ENCODE measurements around the gene IMMT.
A peak's percentile ranks its signal among the peaks of the same experiment; 100 is the strongest.

Gene IMMT

DNA sequence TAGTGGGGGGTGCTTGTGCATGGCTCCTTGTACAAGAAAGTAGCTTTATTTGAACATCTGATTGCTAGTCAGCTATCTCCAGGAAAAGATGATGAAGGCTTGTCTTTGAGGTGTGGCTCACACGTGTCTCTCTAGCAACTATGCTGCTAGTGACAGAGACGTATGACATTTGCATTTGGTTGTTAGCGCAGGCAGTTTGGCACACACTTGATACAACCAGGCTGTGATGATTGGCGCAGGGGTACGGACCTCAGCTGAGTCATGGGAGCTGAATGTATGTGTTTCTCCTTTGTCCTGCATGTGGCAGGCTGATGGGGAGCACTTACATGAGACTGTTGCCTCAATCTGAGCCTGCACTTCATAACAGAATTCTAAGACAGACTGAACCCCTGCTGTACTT is 59.6 kb downstream of the IMMT start:
- TF ChIP-seq, protein P1, sequence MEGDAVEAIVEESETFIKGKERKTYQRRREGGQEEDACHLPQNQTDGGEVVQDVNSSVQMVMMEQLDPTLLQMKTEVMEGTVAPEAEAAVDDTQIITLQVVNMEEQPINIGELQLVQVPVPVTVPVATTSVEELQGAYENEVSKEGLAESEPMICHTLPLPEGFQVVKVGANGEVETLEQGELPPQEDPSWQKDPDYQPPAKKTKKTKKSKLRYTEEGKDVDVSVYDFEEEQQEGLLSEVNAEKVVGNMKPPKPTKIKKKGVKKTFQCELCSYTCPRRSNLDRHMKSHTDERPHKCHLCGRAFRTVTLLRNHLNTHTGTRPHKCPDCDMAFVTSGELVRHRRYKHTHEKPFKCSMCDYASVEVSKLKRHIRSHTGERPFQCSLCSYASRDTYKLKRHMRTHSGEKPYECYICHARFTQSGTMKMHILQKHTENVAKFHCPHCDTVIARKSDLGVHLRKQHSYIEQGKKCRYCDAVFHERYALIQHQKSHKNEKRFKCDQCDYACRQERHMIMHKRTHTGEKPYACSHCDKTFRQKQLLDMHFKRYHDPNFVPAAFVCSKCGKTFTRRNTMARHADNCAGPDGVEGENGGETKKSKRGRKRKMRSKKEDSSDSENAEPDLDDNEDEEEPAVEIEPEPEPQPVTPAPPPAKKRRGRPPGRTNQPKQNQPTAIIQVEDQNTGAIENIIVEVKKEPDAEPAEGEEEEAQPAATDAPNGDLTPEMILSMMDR (conservative IDR thresholded peaks at IDR 0.05; ENCODE audit: low read depth, low read length), result no peak

DNA sequence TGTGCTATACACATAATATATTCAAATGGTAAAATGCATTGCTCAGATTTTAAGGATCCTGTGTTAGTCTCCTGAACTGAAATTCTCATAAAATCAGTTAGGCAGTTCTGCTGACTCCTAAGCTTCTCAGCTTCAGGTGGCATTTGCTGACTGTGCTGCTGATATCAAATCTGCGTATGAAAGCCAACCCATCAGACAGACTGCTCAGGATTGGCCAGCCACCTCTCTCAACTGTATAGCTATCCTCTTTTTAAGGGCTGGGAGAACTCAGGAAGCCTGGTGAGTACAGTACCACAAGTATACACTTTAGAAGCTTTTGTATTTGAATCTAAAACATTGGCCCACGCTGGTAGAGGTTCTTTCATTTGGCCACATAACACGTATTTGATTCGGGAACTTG is 60.6 kb downstream of the IMMT start:
- no peak overlapping the region for H3K4me3 ChIP-seq (ENCODE audit: low read depth, low read length)
- no peak for DNase-seq (ENCODE audit: low read depth)
- TF ChIP-seq, protein P1 (conservative IDR thresholded peaks at IDR 0.05; ENCODE audit: low read depth, low read length), result no peak

More for the DNA sequence above, 59.6 kb downstream of the IMMT start:
- DNase-seq (ENCODE audit: low read depth), result no peak
- H3K4me3 ChIP-seq (ENCODE audit: low read depth, low read length), result no peak overlapping the region

DNA sequence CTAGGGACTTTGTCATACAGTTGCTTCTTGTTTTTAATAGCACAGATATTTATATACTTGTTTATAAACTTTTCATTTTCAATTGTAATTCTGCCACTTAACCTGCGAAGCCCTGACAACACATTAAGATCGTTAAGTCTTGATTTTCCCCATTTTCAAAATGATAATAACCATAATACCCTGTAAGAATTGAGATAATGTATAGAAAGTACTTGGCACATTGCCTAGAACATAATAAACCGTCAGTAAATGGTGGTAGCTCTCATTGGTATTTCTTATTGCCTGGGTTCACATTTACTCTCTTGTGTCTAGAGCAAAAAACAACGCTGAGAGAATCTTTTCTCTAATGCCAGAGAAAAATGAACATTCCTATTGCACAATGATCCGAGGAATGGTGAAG is 70.6 kb downstream of the IMMT start:
- H3K4me3 ChIP-seq (ENCODE audit: low read depth, low read length), result no peak overlapping the region
- no peak for DNase-seq (ENCODE audit: low read depth)
- TF ChIP-seq, protein P1 (conservative IDR thresholded peaks at IDR 0.05; ENCODE audit: low read depth, low read length), result no peak

DNA sequence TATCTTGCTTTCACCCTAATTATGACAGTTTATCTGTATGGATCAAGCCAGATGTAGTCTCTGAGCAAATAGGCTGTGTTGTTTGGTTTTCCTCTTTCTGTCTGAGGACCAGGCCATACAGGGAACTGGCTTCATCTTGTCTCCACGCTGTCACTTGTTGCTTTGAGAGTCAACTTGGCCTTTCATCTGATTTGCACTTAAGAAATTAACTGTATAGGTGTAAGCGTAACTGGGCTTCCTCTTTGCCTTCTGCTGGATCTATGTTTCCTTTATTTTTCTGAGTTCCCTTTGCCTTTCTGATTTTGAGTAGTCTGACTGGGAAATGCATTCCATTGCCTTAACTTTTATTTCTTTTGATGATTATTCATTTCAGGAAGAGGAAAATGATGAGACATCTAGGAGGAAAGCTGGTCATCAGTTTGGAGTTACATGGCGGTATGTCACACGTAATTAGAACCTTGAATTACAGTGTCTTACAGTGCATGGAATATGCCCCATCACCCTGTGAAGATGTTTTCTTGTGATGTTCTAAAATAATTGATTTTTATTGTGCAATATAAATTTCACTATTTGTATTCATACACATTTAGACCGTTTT is 71.8 kb downstream of the IMMT start:
- H3K4me3 ChIP-seq (ENCODE audit: low read depth, low read length), result no peak overlapping the region
- DNase-seq (ENCODE audit: low read depth), result no peak
- TF ChIP-seq, protein P1 (conservative IDR thresholded peaks at IDR 0.05; ENCODE audit: low read depth, low read length), result no peak

DNA sequence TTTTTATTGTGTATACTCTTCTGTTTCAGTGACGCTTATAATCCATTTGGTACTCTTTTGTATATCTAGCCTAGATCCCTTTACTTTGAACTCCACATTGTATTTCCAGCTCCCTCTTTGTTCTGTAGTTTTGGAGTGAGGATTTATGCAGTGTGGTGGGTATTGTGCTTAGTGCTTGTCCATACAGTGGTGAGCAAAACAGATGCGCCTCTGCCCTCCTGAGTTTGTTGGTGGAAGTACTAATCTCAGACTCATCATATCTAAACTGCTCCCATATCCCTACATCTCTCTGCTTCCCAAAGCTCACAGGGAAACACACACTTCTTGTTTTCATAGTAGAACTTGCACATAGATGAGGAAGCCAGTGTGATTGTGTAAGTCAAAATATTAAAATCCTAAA is 77.1 kb downstream of the IMMT start:
- no peak for DNase-seq (ENCODE audit: low read depth)
- TF ChIP-seq, protein P1 (conservative IDR thresholded peaks at IDR 0.05; ENCODE audit: low read depth, low read length), result peak; percentile 3

DNA sequence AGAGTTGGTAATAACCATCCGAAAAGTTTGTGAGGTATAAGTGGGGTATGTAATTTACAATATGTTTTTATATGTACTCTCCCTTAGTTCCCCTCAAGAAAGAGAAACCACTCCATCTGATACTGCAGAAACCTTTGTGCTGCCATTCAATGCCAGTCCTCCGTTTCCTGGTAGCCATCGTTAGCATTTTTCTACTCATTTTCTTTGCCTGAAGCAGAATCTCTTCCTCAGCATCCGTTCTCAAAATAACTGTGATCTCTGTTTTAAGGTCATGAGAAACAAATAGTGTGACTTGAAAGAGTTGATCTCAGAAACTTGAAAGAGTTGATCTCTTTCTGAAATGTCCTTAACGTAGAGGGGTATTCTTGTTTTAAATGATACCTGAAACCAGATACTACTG is 88.2 kb downstream of the IMMT start:
- TF ChIP-seq, protein P1 (conservative IDR thresholded peaks at IDR 0.05; ENCODE audit: low read depth, low read length), result no peak

More for the DNA sequence above, 77.1 kb downstream of the IMMT start:
- no peak overlapping the region for H3K4me3 ChIP-seq (ENCODE audit: low read depth, low read length)

More for the DNA sequence above, 88.2 kb downstream of the IMMT start:
- no peak for DNase-seq (ENCODE audit: low read depth)
- peak overlapping the region; percentile 94 for H3K4me3 ChIP-seq (ENCODE audit: low read depth, low read length)

Data from choroid plexus epithelial cell (primary cell).